GM19240 (cell line): ENCODE results near the gene PRPF6.

Experiments used
- DNase-seq: peaks from one replicate; pipeline ENCODE4 v3.0.0; 2011; ENCODE audit warnings: low spot score; ENCODE audit not compliant: insufficient read length

PRPF6 gene

DNA sequence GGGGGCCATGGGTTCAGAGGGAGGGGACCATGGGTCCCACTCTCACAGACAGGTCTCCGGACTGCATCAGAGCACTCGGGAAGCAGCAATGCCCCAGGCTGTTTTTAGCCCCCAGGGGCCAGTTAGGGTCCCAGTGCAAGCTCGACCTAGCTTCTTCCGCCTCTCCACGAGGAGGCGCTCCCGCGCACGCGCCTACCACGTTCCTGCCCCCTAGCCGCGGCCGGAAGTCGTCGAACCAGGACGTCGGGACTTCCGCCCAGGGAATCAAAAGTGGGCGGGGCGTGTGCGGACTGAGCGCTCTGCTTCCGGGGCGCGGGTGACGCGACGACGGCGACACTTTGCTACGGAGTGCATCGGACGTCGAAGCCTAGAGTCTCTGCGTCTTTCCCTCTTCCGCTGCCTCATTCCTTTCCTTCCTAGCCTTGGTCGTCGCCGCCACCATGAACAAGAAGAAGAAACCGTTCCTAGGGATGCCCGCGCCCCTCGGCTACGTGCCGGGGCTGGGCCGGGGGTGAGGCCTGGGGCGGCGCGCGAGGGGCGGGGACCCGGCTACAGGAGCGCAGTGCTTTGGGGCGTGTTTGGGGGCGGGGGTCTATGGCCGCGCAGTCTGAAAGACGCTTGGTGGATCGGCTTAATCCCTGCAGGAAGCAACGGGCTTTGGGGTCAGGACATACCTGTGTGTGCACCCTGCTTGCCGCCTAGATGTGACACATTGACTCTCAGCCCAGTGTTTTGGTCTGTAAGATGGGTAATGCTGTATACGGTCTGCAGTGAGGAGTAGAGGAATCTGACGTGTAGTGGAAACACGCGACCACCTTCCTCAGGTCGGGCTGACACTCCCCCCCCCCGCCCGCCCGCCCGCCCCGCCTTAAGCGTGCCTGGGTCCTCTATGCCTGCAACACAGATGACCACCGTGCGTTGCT lies at the start of gene PRPF6:
TSS of gene PRPF6 (plus strand) at position 327 of the 923 bp plus-strand sequence. CDS start at position 441, 114 bp downstream.
- peak; percentile 99 for DNase-seq

- no peak for DNase-seq
Observed at GRCh38 chr20:63931735-63932134, 49.2 kb upstream of the PRPF6 start.

- DNase-seq = no peak
Observed at GRCh38 chr20:63932606-63933160, 48.2 kb upstream of the PRPF6 start.

- DNase-seq = no peak
Observed at GRCh38 chr20:63933646-63934045, 47.3 kb upstream of the PRPF6 start.

DNA sequence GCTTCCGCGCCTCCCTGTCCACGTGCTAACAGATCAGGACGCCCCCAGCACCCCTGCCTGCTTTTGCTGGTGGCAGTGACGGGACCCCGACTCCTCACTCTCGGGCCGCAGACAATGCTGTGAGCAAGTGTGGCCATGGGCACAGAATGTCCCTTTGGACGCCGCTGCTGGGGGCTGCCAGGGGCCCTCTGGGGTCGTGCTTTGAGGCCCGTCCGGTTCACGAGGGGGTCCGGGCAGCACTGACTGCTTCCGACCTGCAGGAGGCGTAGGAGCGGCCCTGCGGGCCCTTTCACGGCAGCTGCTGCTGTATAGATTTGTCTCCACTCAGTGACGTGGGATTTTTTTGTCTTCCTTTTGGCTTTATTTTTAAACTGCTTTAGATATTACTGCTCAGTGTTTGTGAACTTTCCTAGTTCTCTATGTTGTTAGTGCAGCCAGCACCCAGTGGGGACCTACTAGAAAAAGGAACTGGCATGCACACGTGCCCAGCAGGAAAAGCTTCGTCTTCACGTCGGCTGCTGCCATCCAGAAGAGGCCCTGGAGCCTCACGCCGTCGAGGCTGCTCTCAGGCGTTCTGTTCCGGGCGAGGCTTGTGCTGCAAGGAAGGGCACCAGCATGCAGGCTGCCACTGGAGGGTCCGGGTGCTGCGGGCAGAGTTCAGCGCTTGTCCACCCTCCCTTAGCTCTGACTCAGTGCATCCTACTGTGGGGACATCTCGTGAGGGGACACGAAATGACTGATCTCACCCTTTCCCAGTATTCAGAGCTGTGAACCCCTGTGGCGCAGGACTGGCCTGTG lies 46.5 kb upstream of the PRPF6 start:
- DNase-seq = no peak

DNA sequence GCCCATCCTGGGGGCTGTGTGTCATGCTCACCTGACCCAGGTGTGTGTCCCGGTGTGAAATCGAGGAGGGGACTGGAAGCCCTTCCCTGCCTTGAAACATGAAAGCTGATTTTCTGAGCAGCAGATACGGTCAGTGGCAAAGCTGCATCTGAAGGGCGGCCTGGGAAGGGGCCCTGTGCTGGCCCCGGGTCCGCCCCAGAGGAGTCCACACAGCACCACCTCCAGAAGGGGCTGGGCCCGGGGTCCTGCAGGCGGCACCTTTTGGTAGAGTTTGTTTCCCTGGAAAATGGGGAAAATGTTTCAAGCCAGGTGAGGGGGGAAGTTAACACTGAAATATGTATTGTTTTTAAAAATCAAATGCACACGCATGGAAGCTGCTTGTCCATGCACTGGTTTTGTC lies 45.5 kb upstream of the PRPF6 start:
- no peak for DNase-seq

DNA sequence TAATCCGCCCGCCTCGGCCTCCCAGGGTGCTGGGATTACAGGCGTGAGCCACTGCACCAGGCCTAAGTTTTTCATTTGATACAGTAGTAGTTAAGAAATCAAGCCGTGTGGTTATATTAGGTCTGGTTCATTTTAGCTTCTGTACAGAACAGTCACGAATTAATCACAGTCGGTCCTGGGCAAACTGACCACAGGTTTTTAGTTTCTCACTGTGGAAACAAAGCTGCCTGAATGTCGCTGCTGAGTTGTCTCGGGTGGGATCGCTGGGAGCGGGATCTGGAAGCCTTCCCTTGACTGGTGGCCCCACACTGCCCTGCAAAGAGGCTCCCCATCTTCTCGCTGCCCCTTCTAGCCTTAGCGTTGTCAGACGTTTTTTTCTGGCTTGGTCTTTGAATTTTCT lies 43.3 kb upstream of the PRPF6 start:
- DNase-seq = no peak

- no peak for DNase-seq
Observed at GRCh38 chr20:63939061-63939935, 41.6 kb upstream of the PRPF6 start.

DNA sequence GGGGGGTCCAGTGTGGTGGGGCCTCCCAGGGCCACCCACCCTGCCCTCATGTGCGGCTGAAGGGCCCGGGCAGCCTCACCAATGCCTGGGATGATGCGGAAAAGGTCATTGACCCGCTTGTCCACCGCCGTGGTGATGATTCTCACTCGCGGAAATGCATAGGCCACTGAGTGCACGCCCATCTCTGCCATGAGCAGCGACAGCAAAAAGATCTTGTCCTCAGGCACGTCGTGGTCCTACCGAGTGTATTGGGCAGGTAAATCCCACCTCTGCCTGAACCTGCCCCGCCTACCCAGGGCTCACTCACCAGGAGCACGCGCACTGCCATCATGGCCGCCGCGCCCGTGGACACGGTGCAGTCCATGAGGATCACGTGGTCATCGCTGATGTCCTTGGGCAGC lies 40.9 kb upstream of the PRPF6 start:
- DNase-seq = no peak

- DNase-seq = no peak
Observed at GRCh38 chr20:63940472-63941266, 40.3 kb upstream of the PRPF6 start.

DNA sequence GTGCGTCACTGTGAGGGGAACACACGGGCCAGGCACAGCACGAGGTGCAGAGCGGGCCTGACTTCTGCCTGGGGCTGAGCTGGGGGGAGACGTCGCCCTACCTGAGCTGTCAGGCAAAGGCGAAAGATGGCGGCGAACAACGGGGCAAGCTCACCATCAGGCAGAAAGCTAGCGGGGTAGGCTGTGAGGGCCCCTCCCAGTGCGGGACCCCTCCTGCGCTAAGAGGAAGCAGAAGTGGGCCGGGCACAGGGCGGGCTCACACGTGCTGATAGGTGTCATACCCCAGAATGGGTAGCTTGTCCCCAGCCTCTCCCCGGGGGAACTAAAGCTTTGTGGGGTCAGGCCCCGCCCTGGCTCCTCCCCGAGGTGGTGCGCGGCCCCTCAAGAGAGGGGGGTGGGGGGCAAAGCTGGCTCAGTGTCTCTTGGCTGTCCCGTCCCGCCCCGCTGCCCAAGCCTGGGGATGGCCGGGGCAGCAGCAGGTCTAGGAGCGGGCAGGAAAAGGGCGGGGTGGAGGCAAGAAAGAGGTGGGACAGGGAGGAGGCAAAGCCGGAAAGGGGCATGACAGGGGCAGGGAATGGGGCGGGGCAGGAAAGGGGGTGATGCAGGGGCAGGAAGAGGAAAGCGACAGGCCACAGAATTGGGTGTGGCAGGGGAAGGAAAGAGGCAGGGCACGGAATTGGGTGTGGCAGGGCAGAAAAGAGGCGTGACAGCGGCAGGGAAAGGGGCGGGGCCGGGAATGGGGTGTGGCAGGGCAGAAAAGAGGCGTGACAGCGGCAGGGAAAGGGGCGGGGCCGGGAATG lies 39.5 kb upstream of the PRPF6 start:
- peak; percentile 61 for DNase-seq

- DNase-seq = no peak
Observed at GRCh38 chr20:63942250-63942951, 38.5 kb upstream of the PRPF6 start.

GRCh38 chr20:63942969-63943807 lies 37.7 kb upstream of the PRPF6 start:
- no peak for DNase-seq

GRCh38 chr20:63943808-63944077 lies 37.2 kb upstream of the PRPF6 start:
- DNase-seq = no peak

- no peak for DNase-seq
Observed at GRCh38 chr20:63944078-63944941, 36.6 kb upstream of the PRPF6 start.

GRCh38 chr20:63945031-63945658 lies 35.8 kb upstream of the PRPF6 start:
- DNase-seq = no peak
